Heart right ventricle (tissue), 16 donors: ENCODE results near the gene PLEK. TPM values are rescaled to one million over a fixed set of nuclear protein-coding genes. Genes with fewer than 3 reads are reported as not detected.
A peak's percentile ranks its signal among the peaks of the same experiment; 100 is the strongest.

Source experiments
- ATAC-seq, 8 donors: fragments of 200-7000 bp; cut with Tn5 transposase; one replicate each; pipeline ENCODE4 v1.9.1; 2020; ENCODE audit warnings: mild to moderate bottlenecking in 8 of 8, moderate library complexity in 8 of 8, moderate number of reproducible peaks in 1 of 8
- DNase-seq, 2 donors: peaks; one replicate each; pipeline ENCODE4 v3.0.0-alpha.2; 2020
- H3K27ac ChIP-seq, 10 donors: fragments of 200-600 bp; sonication (generic) in 2 of 10; one replicate each; pipeline versions ENCODE4 v1.5.0 to v1.8.0; 2020 to 2022; ENCODE audit warnings: mild to moderate bottlenecking in 3 of 10
- H3K27me3 ChIP-seq, 7 donors: fragments of 200-600 bp; one replicate each; pipeline ENCODE4 v1.8.0; 2021 to 2022; ENCODE audit warnings: mild to moderate bottlenecking in 2 of 7
- H3K36me3 ChIP-seq, 9 donors: fragments of 200-600 bp; sonication (generic) in 1 of 9; one replicate each; pipeline versions ENCODE4 v1.5.0 to v1.8.0; 2020 to 2022; ENCODE audit warnings: mild to moderate bottlenecking in 2 of 9
- H3K4me1 ChIP-seq, 9 donors: fragments of 200-600 bp; sonication (generic) in 1 of 9; one replicate each; pipeline versions ENCODE4 v1.5.0 to v1.8.0; 2020 to 2022; ENCODE audit warnings: mild to moderate bottlenecking in 4 of 9
- H3K4me3 ChIP-seq, 10 donors: fragments of 200-600 bp; sonication (generic) in 2 of 10; one replicate each; pipeline versions ENCODE4 v1.5.0 to v1.8.0; 2020 to 2022; ENCODE audit warnings: mild to moderate bottlenecking in 7 of 10, moderate library complexity in 2 of 10
- H3K9me3 ChIP-seq, 11 donors: fragments of 200-600 bp in 10 of 11; sonication (generic) in 2 of 11; one replicate each; pipeline versions ENCODE4 v1.5.0 to v1.8.0; 2013 to 2022; ENCODE audit warnings: mild to moderate bottlenecking in 2 of 11, control low read depth in 1 of 11, moderate library complexity in 1 of 11
- WGBS, 2 donors: extraction: QIAGEN DNeasy Blood & Tissue Kit; methylation state at CpG; one replicate each; pipeline ENCODE4 v1.1.7; 2013; ENCODE audit warnings: inconsistent platforms in 1 of 2; 5-methylcytosine and 5-hydroxymethylcytosine counted together
- intact Hi-C, 10 donors: fragments of 100-400 bp; cut with DNase I; formaldehyde crosslinking; loops; one replicate each; pipeline versions ENCODE4 v1.11.1 to v1.14.2; 2022
- polyA plus RNA-seq, 2 donors: library from polyadenylated mRNA; stranded (reverse); fragments of 200-250 nt; gene quantifications; one replicate each; pipeline ENCODE4 v1.2.3, GENCODE V29; 2013
- total RNA-seq, 10 donors: library from RNA; stranded (reverse); fragmentation: NEBNext Ultra II Directional in 3 of 10; extraction: Animal tissue kit (Norgen Biotek cat#: 25700) in 3 of 10; gene quantifications; one replicate each; pipeline versions ENCODE4 v1.2.1 to v1.2.4, GENCODE V29; 2021 to 2023
- TF ChIP-seq, protein P1 (sequence below), 9 donors: fragments of 200-600 bp; sonication (generic) in 2 of 9; IDR thresholded peaks; one replicate each; pipeline versions ENCODE4 v1.5.0 to v1.8.0; 2021 to 2022; ENCODE audit warnings: antibody characterized with exemption in 9 of 9, mild to moderate bottlenecking in 5 of 9, moderate library complexity in 1 of 9
- donor health status: Arrhythmogenic right ventricular cardiomyopathy.
- donor health status: ischemic (EF 13 %, LVEDD 7.1; RV severe dilation, severe dysfunction).
- donor health status: healthy with polysubstance abuse.
- donor health status: DM: no; HTN: yes; CAD: no.
- donor health status: DM: no; HTN: no; CAD: no.
- donor health status: ischemic (EF 25% LVEDD 6.9; RV normal size, moderate dysfunction).
- donor health status: ischemic (EF 25% LVEDD 5.7; RV mildly dilated, moderate dysfunction).
- donor health status: healthy.
- donor health status: DM: yes; HTN: yes; CAD: no.
- donor health status: Ischemic cardiomyopathy.
- donor health status: ischemic (EF 35%, LVEDD 5.7; RV mildly dilated, moderate dysfunction).
- donor health status: nonischemic (EF 11% LVEDD 7.7; RV severe dilation, severe dysfunction).
- donor health status: DM: yes; HTN: yes; CAD: no.
- donor health status: PGD.
- donor health status: ischemic (EF 29% LVEDD 5.4; RV normal size, mild dysfunction).
- donor health status: nonischemic (EF 23%, LVEDD 6.1; RV moderate dilation, normal function).

The PLEK gene
- total and polyA plus RNA-seq, 12 donors, result 1.1 to 46.3 (median 2.7) TPM

GRCh38 chr2:68412127-68412819, 47.2 kb downstream of the PLEK start:
- 59 to 80% methylated on average over 4 of the region's 4 CpGs for WGBS, 2 donors
- H3K27ac ChIP-seq, result no peak overlapping the region
- no peaks in the 10 kb centered on the region for H3K36me3 ChIP-seq
- H3K27me3 ChIP-seq, result no peaks in the 10 kb centered on the region
- DNase-seq (no peak), ATAC-seq (no peak)
- intact Hi-C loops, result no loop called here
- TF ChIP-seq, protein P1, sequence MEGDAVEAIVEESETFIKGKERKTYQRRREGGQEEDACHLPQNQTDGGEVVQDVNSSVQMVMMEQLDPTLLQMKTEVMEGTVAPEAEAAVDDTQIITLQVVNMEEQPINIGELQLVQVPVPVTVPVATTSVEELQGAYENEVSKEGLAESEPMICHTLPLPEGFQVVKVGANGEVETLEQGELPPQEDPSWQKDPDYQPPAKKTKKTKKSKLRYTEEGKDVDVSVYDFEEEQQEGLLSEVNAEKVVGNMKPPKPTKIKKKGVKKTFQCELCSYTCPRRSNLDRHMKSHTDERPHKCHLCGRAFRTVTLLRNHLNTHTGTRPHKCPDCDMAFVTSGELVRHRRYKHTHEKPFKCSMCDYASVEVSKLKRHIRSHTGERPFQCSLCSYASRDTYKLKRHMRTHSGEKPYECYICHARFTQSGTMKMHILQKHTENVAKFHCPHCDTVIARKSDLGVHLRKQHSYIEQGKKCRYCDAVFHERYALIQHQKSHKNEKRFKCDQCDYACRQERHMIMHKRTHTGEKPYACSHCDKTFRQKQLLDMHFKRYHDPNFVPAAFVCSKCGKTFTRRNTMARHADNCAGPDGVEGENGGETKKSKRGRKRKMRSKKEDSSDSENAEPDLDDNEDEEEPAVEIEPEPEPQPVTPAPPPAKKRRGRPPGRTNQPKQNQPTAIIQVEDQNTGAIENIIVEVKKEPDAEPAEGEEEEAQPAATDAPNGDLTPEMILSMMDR (IDR thresholded peaks at IDR 0.05), result no peak
- peaks cover 0 to 3% (median 0%) of the 10 kb centered on the region in 11 donors for H3K9me3 ChIP-seq
- no peak overlapping the region for H3K4me3 ChIP-seq
- peaks cover 0 to 18% (median 0%) of the 10 kb centered on the region in 9 donors for H3K4me1 ChIP-seq

DNA sequence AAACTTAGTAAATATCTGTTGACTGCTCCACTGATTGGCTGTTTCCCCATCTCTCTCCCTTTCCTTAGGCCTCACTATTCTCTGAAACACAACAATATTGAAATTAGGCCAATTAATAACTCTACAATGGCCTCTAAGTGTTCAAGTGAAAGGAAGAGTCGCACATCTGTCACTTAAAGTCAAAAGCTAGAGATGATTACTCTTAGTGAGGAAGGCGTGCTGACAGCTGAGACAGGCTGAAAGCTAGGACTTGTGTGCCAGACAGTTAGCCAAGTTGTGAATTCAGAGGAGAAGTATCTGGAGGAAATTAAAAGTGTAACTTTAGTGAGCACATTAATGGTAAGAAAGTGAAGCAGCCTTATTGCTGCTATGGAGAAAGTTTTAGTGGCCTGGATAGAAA, 48.4 kb downstream of the PLEK start:
- no peak for DNase-seq
- TF ChIP-seq, protein P1 (IDR thresholded peaks at IDR 0.05), result no peak
- no peak for ATAC-seq

DNA sequence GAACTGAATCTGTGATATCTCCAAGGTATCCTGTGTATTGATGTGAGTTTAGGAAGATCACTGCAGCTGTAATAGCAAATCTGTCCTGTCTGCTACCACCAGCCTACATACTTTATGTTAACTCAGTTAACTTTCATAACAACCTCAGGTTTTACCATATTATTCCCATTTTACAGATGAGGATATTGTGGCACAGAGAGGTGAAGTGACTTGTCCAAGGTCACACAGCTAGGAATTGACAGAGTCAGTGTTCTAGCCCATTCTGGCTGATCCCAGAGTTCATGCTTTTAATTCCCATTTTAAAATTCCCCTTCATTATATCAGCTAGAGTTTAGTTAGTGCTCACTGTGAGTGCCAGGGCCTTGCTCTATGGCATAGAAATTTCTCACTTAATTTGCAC, 49.4 kb downstream of the PLEK start:
- H3K27me3 ChIP-seq, result no peaks in the 10 kb centered on the region
- H3K36me3 ChIP-seq, result no peaks in the 10 kb centered on the region
- H3K9me3 ChIP-seq, result no peaks in the 10 kb centered on the region
- H3K4me1 ChIP-seq, result peaks cover 0 to 30% (median 0%) of the 10 kb centered on the region in 9 donors
- ATAC-seq (no peak), DNase-seq (no peak)
- intact Hi-C loops, result no loop called here
- H3K4me3 ChIP-seq, result no peak overlapping the region
- no peak overlapping the region for H3K27ac ChIP-seq
- TF ChIP-seq, protein P1 (IDR thresholded peaks at IDR 0.05), result no peak

More for the DNA sequence above, 48.4 kb downstream of the PLEK start:
- Histone ChIP-seq H3K9me3 (no peaks in the 10 kb centered on the region), H3K27me3 (no peaks in the 10 kb centered on the region), H3K4me3 (no peak overlapping the region), H3K36me3 (no peaks in the 10 kb centered on the region), H3K27ac (no peak overlapping the region), H3K4me1 (peaks cover 0 to 26% (median 0%) of the 10 kb centered on the region in 9 donors)
- 59 to 68% methylated on average over 2 of the region's 2 CpGs for WGBS, 2 donors
- intact Hi-C loops, result no loop called here

GRCh38 chr2:68414876-68415275, 49.8 kb downstream of the PLEK start:
- H3K27me3 ChIP-seq, result no peaks in the 10 kb centered on the region
- 34 to 48% methylated on average over 3 of the region's 3 CpGs for WGBS, 2 donors
- TF ChIP-seq, protein P1 (IDR thresholded peaks at IDR 0.05), result no peak
- ATAC-seq (peak in 3 of 8 donors; percentile 59 to 92 (median 73)), DNase-seq (no peak)
- peaks cover 0 to 30% (median 0%) of the 10 kb centered on the region in 9 donors for H3K4me1 ChIP-seq
- H3K36me3 ChIP-seq, result no peaks in the 10 kb centered on the region
- no peaks in the 10 kb centered on the region for H3K9me3 ChIP-seq
- H3K4me3 ChIP-seq, result no peak overlapping the region
- intact Hi-C loops, result no loop called here
- H3K27ac ChIP-seq, result peak overlapping the region in 1 of 10 donors; percentile 29
